Mesothelial cell of epicardium (in vitro differentiated cells): Measurements from ENCODE around the gene MTCL1. TPM values are rescaled to one million over a fixed set of nuclear protein-coding genes. Genes with fewer than 3 reads are reported as not detected.

ENCODE experiments used
- DNase-seq, 2 experiments: peaks; one replicate each; pipeline ENCODE4 v3.0.0; 2021; ENCODE audit warnings: low spot score in 2 of 2; ENCODE audit not compliant: unreplicated experiment in 2 of 2
- H3K27ac Mint-ChIP-seq: 2 replicates; pipeline ENCODE4 v1.8.0; 2021; ENCODE audit warnings: mixed read lengths
- H3K27me3 Mint-ChIP-seq: 2 replicates; pipeline ENCODE4 v1.8.0; 2021; ENCODE audit warnings: low read depth, mixed read lengths
- H3K36me3 Mint-ChIP-seq: 2 replicates; pipeline ENCODE4 v1.8.0; 2021; ENCODE audit warnings: mixed read lengths
- H3K4me1 Mint-ChIP-seq: 2 replicates; pipeline ENCODE4 v1.8.0; 2021; ENCODE audit warnings: mixed read lengths
- H3K4me3 Mint-ChIP-seq: 2 replicates; pipeline ENCODE4 v1.8.0; 2021; ENCODE audit warnings: mild to moderate bottlenecking, moderate library complexity, mixed read lengths
- H3K9me3 Mint-ChIP-seq: 2 replicates; pipeline ENCODE4 v1.8.0; 2021; ENCODE audit warnings: mixed read lengths
- CTCF ChIP-seq: fragments of 200-600 bp; sonication (generic); IDR thresholded peaks from one replicate; pipeline ENCODE4 v1.5.0; 2021; ENCODE audit warnings: antibody characterized with exemption; ENCODE audit not compliant: unreplicated experiment
- total RNA-seq: library from RNA; stranded (reverse); gene quantifications from 3 replicates; pipeline ENCODE4 v1.2.1, GENCODE V29; 2021

The MTCL1 gene
- total RNA-seq, 1 donor from 2014 or later, result 24.7 TPM

- no peak for DNase-seq
- no peak for TF ChIP-seq CTCF
- Mint-ChIP-seq H3K4me3 (no peak overlapping the region), H3K4me1 (peaks cover 14% of the 10 kb centered on the region), H3K27me3 (no peaks in the 10 kb centered on the region), H3K9me3 (peaks cover 4% of the 10 kb centered on the region), H3K36me3 (no peaks in the 10 kb centered on the region), H3K27ac (no peak overlapping the region)
Measured at GRCh38 chr18:8854962-8855361, 149.6 kb downstream of the MTCL1 start.

- no peak overlapping the region for H3K4me3 Mint-ChIP-seq
- TF ChIP-seq CTCF, result no peak
- no peaks in the 10 kb centered on the region for H3K9me3 Mint-ChIP-seq
- H3K27me3 Mint-ChIP-seq, result no peaks in the 10 kb centered on the region
- DNase-seq, result no peak
- no peaks in the 10 kb centered on the region for H3K36me3 Mint-ChIP-seq
- H3K4me1 Mint-ChIP-seq, result peaks cover 21% of the 10 kb centered on the region
- H3K27ac Mint-ChIP-seq, result no peak overlapping the region
Measured at GRCh38 chr18:8856212-8856611, 150.9 kb downstream of the MTCL1 start.

GRCh38 chr18:8856769-8857393 lies 151.5 kb downstream of the MTCL1 start:
- Mint-ChIP-seq H3K4me1 (peaks cover 21% of the 10 kb centered on the region), H3K9me3 (no peaks in the 10 kb centered on the region), H3K27me3 (no peaks in the 10 kb centered on the region), H3K27ac (no peak overlapping the region), H3K36me3 (no peaks in the 10 kb centered on the region), H3K4me3 (no peak overlapping the region)
- no peak for DNase-seq
- TF ChIP-seq CTCF, result no peak

- Mint-ChIP-seq H3K9me3 (no peaks in the 10 kb centered on the region), H3K4me1 (peaks cover 21% of the 10 kb centered on the region), H3K27ac (no peak overlapping the region), H3K4me3 (no peak overlapping the region), H3K36me3 (no peaks in the 10 kb centered on the region), H3K27me3 (no peaks in the 10 kb centered on the region)
- no peak for DNase-seq
- TF ChIP-seq CTCF, result no peak
Measured at GRCh38 chr18:8857806-8858205, 152.4 kb downstream of the MTCL1 start.

- Mint-ChIP-seq H3K4me1 (peaks cover 21% of the 10 kb centered on the region), H3K9me3 (no peaks in the 10 kb centered on the region), H3K27me3 (no peaks in the 10 kb centered on the region), H3K4me3 (no peak overlapping the region), H3K36me3 (no peaks in the 10 kb centered on the region), H3K27ac (no peak overlapping the region)
- no peak for TF ChIP-seq CTCF
- DNase-seq, result no peak
Measured at GRCh38 chr18:8858888-8859511, 153.6 kb downstream of the MTCL1 start.
